H1 (cell line): ENCODE data around the gene HECTD4. TPM values are rescaled to one million over a fixed set of nuclear protein-coding genes. Genes with fewer than 3 reads are reported as not detected.

Experiments used
- CTCF ChIA-PET: fragments of 300-600 bp; sonication (Branson Sonifier 250); formaldehyde crosslinking; loops from one replicate; lab custom pipeline; 2021; ENCODE audit not compliant: partially characterized antibody; lab: Charles Lee
- POLR2A ChIA-PET: fragments of 300-600 bp; sonication (Branson Sonifier 250); formaldehyde crosslinking; loops from one replicate; lab custom pipeline; 2021; ENCODE audit warnings: inconsistent platforms; ENCODE audit not compliant: partially characterized antibody; lab: Charles Lee
- DNase-seq, 2 experiments: peaks; one replicate each; pipeline versions ENCODE4 v3.0.0 to v3.0.0-alpha.2; 2010 to 2022; ENCODE audit warnings: low spot score in 2 of 2, low read depth in 1 of 2, mixed read lengths in 1 of 2
- FAIRE-seq: peaks from 2 replicates; lab custom pipeline; 2011; peaks lifted over from hg19 to GRCh38; lab: Jason Lieb, UNC
- H2AFZ ChIP-seq: 2 replicates; pipeline ENCODE4 v1.8.1; 2012; ENCODE audit warnings: low read length, inconsistent platforms
- H2AK5ac ChIP-seq: 2 replicates; pipeline ENCODE4 v1.6.1; 2013; ENCODE audit warnings: low read depth, low read length
- H2BK120ac ChIP-seq: replicated peaks from 2 replicates; pipeline ENCODE3; 2013; ENCODE audit warnings: low read depth, low read length, inconsistent platforms
- H2BK12ac ChIP-seq: 2 replicates; pipeline ENCODE4 v1.6.1; 2013; ENCODE audit warnings: low read depth, low read length
- H2BK15ac ChIP-seq: 2 replicates; pipeline ENCODE4 v1.6.1; 2013; ENCODE audit warnings: low read length
- H2BK20ac ChIP-seq: 2 replicates; pipeline ENCODE4 v1.6.1; 2013; ENCODE audit warnings: low read length
- H2BK5ac ChIP-seq: 2 replicates; pipeline ENCODE4 v1.6.1; 2013; ENCODE audit warnings: low read depth, low read length
- H3K14ac ChIP-seq: 2 replicates; pipeline ENCODE4 v1.6.1; 2013; ENCODE audit warnings: inconsistent platforms; ENCODE audit not compliant: insufficient read length
- H3K18ac ChIP-seq: 2 replicates; pipeline ENCODE4 v1.6.1; 2013; ENCODE audit warnings: low read length; ENCODE audit errors: extremely low read depth
- H3K23ac ChIP-seq: 2 replicates; pipeline ENCODE4 v1.6.1; 2013; ENCODE audit warnings: inconsistent platforms; ENCODE audit not compliant: insufficient read length
- H3K23me2 ChIP-seq: 2 replicates; pipeline ENCODE4 v1.6.1; 2013; ENCODE audit warnings: low read depth, low read length
- H3K27ac ChIP-seq: 2 replicates; pipeline ENCODE4 v1.6.1; 2011; ENCODE audit warnings: low read depth, low read length, inconsistent platforms
- H3K27me3 ChIP-seq, 4 experiments: replicated peaks in 1 of 4; 1 replicate in 1 of 4; 2 replicates in 3 of 4; pipeline versions ENCODE4 v1.6.1 to v1.8.1; 2011 to 2013; ENCODE audit warnings: low read length in 3 of 4, mild to moderate bottlenecking in 3 of 4, inconsistent platforms in 2 of 4, mixed read lengths in 2 of 4, moderate library complexity in 1 of 4; ENCODE audit not compliant: control insufficient read depth in 3 of 4, insufficient read depth in 3 of 4; ENCODE audit errors: extremely low read depth in 1 of 4
- H3K36me3 ChIP-seq, 4 experiments: 2 replicates each; pipeline versions ENCODE4 v1.6.1 to v1.8.1; 2011 to 2013; ENCODE audit warnings: mild to moderate bottlenecking in 4 of 4, low read length in 3 of 4, moderate library complexity in 2 of 4, control low read depth in 1 of 4, inconsistent platforms in 1 of 4; ENCODE audit not compliant: insufficient read depth in 4 of 4, control insufficient read depth in 2 of 4
- H3K4ac ChIP-seq: replicated peaks from 2 replicates; pipeline ENCODE3; 2013; ENCODE audit warnings: low read length, low read depth, mixed read lengths, inconsistent platforms; ENCODE audit not compliant: insufficient read length
- H3K4me1 ChIP-seq, 4 experiments: replicated peaks in 1 of 4; 1 replicate in 1 of 4; 2 replicates in 3 of 4; pipeline versions ENCODE4 v1.6.1 to v1.8.1; 2011 to 2013; ENCODE audit warnings: low read length in 3 of 4, inconsistent platforms in 2 of 4, mixed read lengths in 1 of 4; ENCODE audit not compliant: insufficient read depth in 4 of 4, control insufficient read depth in 3 of 4
- H3K4me2 ChIP-seq, 2 experiments: 2 replicates each; pipeline versions ENCODE4 v1.6.1 to v1.8.1; 2011 to 2013; ENCODE audit warnings: low read depth in 2 of 2, low read length in 2 of 2, control low read depth in 1 of 2, inconsistent platforms in 1 of 2, mild to moderate bottlenecking in 1 of 2; ENCODE audit not compliant: insufficient read depth in 1 of 2
- H3K4me3 ChIP-seq, 4 experiments: fragments of 200-600, 300-600 bp in 1 of 4; sonication (generic), shearing (Covaris generic), sonication (Bioruptor Twin) in 1 of 4; 2 replicates each; pipeline versions ENCODE4 v1.5.1 to v1.8.1; 2011 to 2016; ENCODE audit warnings: low read length in 4 of 4, low read depth in 3 of 4, control low read depth in 2 of 4, inconsistent platforms in 2 of 4, mild to moderate bottlenecking in 2 of 4, mixed read lengths in 1 of 4, moderate library complexity in 1 of 4; ENCODE audit not compliant: insufficient read depth in 2 of 4; ENCODE audit errors: extremely low read depth in 1 of 4
- H3K56ac ChIP-seq: replicated peaks from 2 replicates; pipeline ENCODE3; 2013; ENCODE audit warnings: low read depth, mild to moderate bottlenecking, mixed read lengths, low read length, inconsistent platforms; ENCODE audit not compliant: insufficient read length
- H3K79me1 ChIP-seq: 2 replicates; pipeline ENCODE4 v1.6.1; 2013; ENCODE audit warnings: low read depth, low read length, control low read depth
- H3K79me2 ChIP-seq, 2 experiments: 2 replicates each; pipeline versions ENCODE4 v1.6.1 to v1.8.1; 2012 to 2013; ENCODE audit warnings: low read length in 2 of 2, mild to moderate bottlenecking in 2 of 2, inconsistent platforms in 1 of 2; ENCODE audit not compliant: insufficient read depth in 2 of 2, control insufficient read depth in 1 of 2
- H3K9ac ChIP-seq, 4 experiments: replicated peaks in 1 of 4; 1 replicate in 1 of 4; 2 replicates in 3 of 4; pipeline versions ENCODE4 v1.6.1 to v1.8.1; 2011 to 2013; ENCODE audit warnings: low read depth in 3 of 4, low read length in 3 of 4, control low read depth in 2 of 4, mild to moderate bottlenecking in 2 of 4, moderate library complexity in 2 of 4, inconsistent platforms in 1 of 4; ENCODE audit errors: extremely low read depth in 1 of 4
- H3K9me3 ChIP-seq, 2 experiments: 2 replicates each; pipeline versions ENCODE4 v1.6.1 to v1.8.1; 2012 to 2013; ENCODE audit warnings: mild to moderate bottlenecking in 2 of 2, moderate library complexity in 2 of 2, control low read depth in 1 of 2, inconsistent platforms in 1 of 2, low read depth in 1 of 2, low read length in 1 of 2, mixed read lengths in 1 of 2; ENCODE audit not compliant: insufficient read depth in 2 of 2
- H4K20me1 ChIP-seq, 2 experiments: replicated peaks in 1 of 2; 2 replicates each; pipeline versions ENCODE3 to v1.8.1; 2011 to 2013; ENCODE audit warnings: inconsistent platforms in 2 of 2, low read length in 2 of 2, mild to moderate bottlenecking in 1 of 2; ENCODE audit not compliant: insufficient read depth in 2 of 2, control insufficient read depth in 1 of 2
- H4K5ac ChIP-seq: 2 replicates; pipeline ENCODE4 v1.6.1; 2013; ENCODE audit warnings: low read length, low read depth, mixed read lengths, inconsistent platforms; ENCODE audit not compliant: insufficient read length
- H4K8ac ChIP-seq: 2 replicates; pipeline ENCODE4 v1.8.0; 2013; ENCODE audit warnings: mild to moderate bottlenecking, moderate library complexity, low read length, inconsistent platforms; ENCODE audit not compliant: insufficient read depth; ENCODE audit errors: extremely low read depth
- H4K91ac ChIP-seq: replicated peaks from 2 replicates; pipeline ENCODE3; 2013; ENCODE audit warnings: low read length, mixed read lengths, inconsistent platforms; ENCODE audit not compliant: insufficient read length
- RBBP5 ChIP-seq: IDR thresholded peaks from 2 replicates; pipeline ENCODE4 v1.7.1; 2012; ENCODE audit warnings: low read depth, mild to moderate bottlenecking, inconsistent platforms, low read length, moderate library complexity, borderline replicate concordance
- WGBS, 2 experiments: shearing (Covaris generic) in 1 of 2; methylation state at CpG; one replicate each; pipeline versions ENCODE4 v1.1.6 to v1.1.7; 2013 to 2015; ENCODE audit warnings: low lambda C conversion rate in 2 of 2, mixed read lengths in 2 of 2, inconsistent platforms in 1 of 2, low coverage in 1 of 2, missing lambda C conversion rate in 1 of 2; ENCODE audit not compliant: insufficient replicate concordance in 2 of 2, insufficient coverage in 1 of 2, insufficient read length in 1 of 2; ENCODE audit errors: extremely low coverage in 1 of 2, missing lambda C conversion rate in 1 of 2; 5-methylcytosine and 5-hydroxymethylcytosine counted together
- polyA plus RNA-seq, 7 experiments: library from polyadenylated mRNA; depleted of rRNA in 3 of 7; stranded (reverse) in 5 of 7; unstranded in 2 of 7; fragments of >200 nt in 5 of 7; fragments of 200-250 nt in 2 of 7; gene quantifications; 1 replicate in 5 of 7; 2 replicates in 1 of 7; 4 replicates in 1 of 7; pipeline versions ENCODE4 v1.2.1 to v1.2.3, GENCODE V29; 2011 to 2013; ENCODE audit warnings: missing spikeins in 2 of 7, mixed read lengths in 2 of 7
- total RNA-seq: library from RNA; stranded (reverse); fragmentation: NEBNext Ultra II Directional; extraction: Animal tissue kit (Norgen Biotek cat#: 25700); gene quantifications from 2 replicates; pipeline ENCODE4 v1.2.1, GENCODE V29; 2021

The HECTD4 gene
- total and polyA plus RNA-seq, 2 of the 8 experiments (the other 6 are each of a cell fraction or from before 2014, with no cell fraction given): 6.5 to 33.7 TPM

- no peaks in the 10 kb centered on the region for H3K79me1 ChIP-seq
- H3K56ac ChIP-seq: no peak overlapping the region
- no peak overlapping the region for H2AFZ ChIP-seq
- POLR2A ChIA-PET: interaction anchor here (0.9 to 2.5 kb wide), 3 partner anchors 10 to 50 kb away, joined by 3 to 18 read pairs (median 4); no protein-coding TSS in a partner anchor
- no peak overlapping the region for H4K5ac ChIP-seq
- H2BK20ac ChIP-seq: no peak overlapping the region
- no peak overlapping the region for H4K8ac ChIP-seq
- H3K23me2 ChIP-seq: no peaks in the 10 kb centered on the region
- no peak overlapping the region for H2AK5ac ChIP-seq
- 58% methylated on average over 2 of the region's 2 CpGs; no CpG with 5 or more reads in 1 of the 2 experiments for WGBS, 2 experiments
- no peak overlapping the region for H3K18ac ChIP-seq
- H3K23ac ChIP-seq: no peak overlapping the region
- no peak overlapping the region for H2BK120ac ChIP-seq
- no peaks in the 10 kb centered on the region for H3K27me3 ChIP-seq
- peaks cover 0 to 1% of the 10 kb centered on the region in 2 experiments; a peak in 2 of 4 replicates for H3K79me2 ChIP-seq
- H2BK15ac ChIP-seq: no peak overlapping the region
- H3K14ac ChIP-seq: no peak overlapping the region
- H3K4me3 ChIP-seq: no peak overlapping the region
- H2BK12ac ChIP-seq: no peak overlapping the region
- TF ChIP-seq RBBP5: no peak
- TF ChIP-seq, all 59 proteins: peak for 0
- Histone ChIP-seq H3K9me3 (no peaks in the 10 kb centered on the region), H4K20me1 (no peaks in the 10 kb centered on the region), H3K27ac (no peak overlapping the region), H2BK5ac (no peak overlapping the region), H3K9ac (no peak overlapping the region), H3K4me1 (no peaks in the 10 kb centered on the region), H3K4ac (no peak overlapping the region), H4K91ac (no peak overlapping the region), H3K4me2 (no peak overlapping the region), H3K36me3 (no peaks in the 10 kb centered on the region)
- no peak for FAIRE-seq
- no peak for DNase-seq
- CTCF ChIA-PET: interaction anchor here (1.0 to 1.4 kb wide), 3 partner anchors 50 to 216 kb away, joined by 3 to 4 read pairs (median 4); no protein-coding TSS in a partner anchor
Observed at GRCh38 chr12:112413855-112414625, 31.8 kb upstream of the HECTD4 start.
